GM12878 (cell line): ENCODE results near the gene CCR7. TPM values are rescaled to one million over a fixed set of nuclear protein-coding genes. Genes with fewer than 3 reads are reported as not detected.
A peak's percentile ranks its signal among the peaks of the same experiment; 100 is the strongest.

Experiments used
- ASH2L ChIP-seq: fragments of 300-600, 200-600 bp; sonication (generic); IDR thresholded peaks from 2 replicates; pipeline ENCODE4 v1.6.1; 2017; ENCODE audit warnings: low read depth, mild to moderate bottlenecking, borderline replicate concordance
- EP300 ChIP-seq, 2 experiments: fragments of 150-350 bp in 1 of 2; IDR thresholded peaks; 2 replicates each; pipeline ENCODE4 v1.6.1; 2011 to 2012; ENCODE audit warnings: low read depth in 2 of 2, low read length in 2 of 2, borderline replicate concordance in 1 of 2, improper control_type of control experiment in 1 of 2, inconsistent platforms in 1 of 2; ENCODE audit not compliant: control insufficient read depth in 1 of 2
- HDAC6 ChIP-seq: fragments of 200-600 bp; sonication (generic); IDR thresholded peaks from one replicate; pipeline ENCODE4 v1.8.0; 2017; ENCODE audit warnings: antibody characterized with exemption; ENCODE audit not compliant: unreplicated experiment
- HDGF ChIP-seq: fragments of 450-650 bp; IDR thresholded peaks from 2 replicates; pipeline ENCODE4 v1.6.1; 2016; ENCODE audit warnings: antibody characterized with exemption
- KLF5 ChIP-seq: fragments of 450-650 bp; IDR thresholded peaks from 2 replicates; pipeline ENCODE4 v1.6.1; 2014; ENCODE audit warnings: mild to moderate bottlenecking; ENCODE audit not compliant: partially characterized antibody
- NFYB ChIP-seq: IDR thresholded peaks from 2 replicates; pipeline ENCODE4 v1.6.1; 2011; ENCODE audit warnings: low read depth, mild to moderate bottlenecking, low read length, improper control_type of control experiment, moderate library complexity; ENCODE audit not compliant: insufficient read depth
- NR2C2 ChIP-seq: IDR thresholded peaks from 2 replicates; pipeline ENCODE4 v1.6.1; 2011; ENCODE audit warnings: borderline replicate concordance, low read depth; ENCODE audit not compliant: control insufficient read depth, insufficient read length
- NR2F1 ChIP-seq: fragments of 450-650 bp; conservative IDR thresholded peaks from 2 replicates; pipeline ENCODE4 v1.6.1; 2017; ENCODE audit warnings: mild to moderate bottlenecking
- NRF1 ChIP-seq: conservative IDR thresholded peaks from 2 replicates; pipeline ENCODE4 v1.6.1; 2011; ENCODE audit warnings: mild to moderate bottlenecking, low read depth, low read length, improper control_type of control experiment
- POU2F2 ChIP-seq: IDR thresholded peaks from 3 replicates; pipeline ENCODE4 v1.6.1; 2011; ENCODE audit warnings: low read depth, mild to moderate bottlenecking, low read length, borderline replicate concordance
- RAD21 ChIP-seq: IDR thresholded peaks from 2 replicates; pipeline ENCODE4 v1.6.1; 2011; ENCODE audit warnings: mild to moderate bottlenecking, low read depth, low read length, moderate library complexity; ENCODE audit not compliant: insufficient read depth
- SIN3A ChIP-seq: IDR thresholded peaks from 2 replicates; pipeline ENCODE4 v1.6.1; 2012; ENCODE audit warnings: low read depth, low read length, improper control_type of control experiment
- TARDBP ChIP-seq: IDR thresholded peaks from 2 replicates; pipeline ENCODE4 v1.6.1; 2016; ENCODE audit warnings: borderline replicate concordance
- ZNF207 ChIP-seq: fragments of 450-650 bp; IDR thresholded peaks from 2 replicates; pipeline ENCODE4 v1.6.1; 2014; ENCODE audit warnings: antibody characterized with exemption, mild to moderate bottlenecking, borderline replicate concordance
- polyA plus RNA-seq, 11 experiments: library from polyadenylated mRNA; depleted of rRNA in 4 of 11; unstranded in 6 of 11; stranded (reverse) in 5 of 11; fragments of >200 nt; fragmentation: Nextera tagmentation in 4 of 11; fragmentation: Illumina TruSeq in 1 of 11; extraction: Ambion mirVana in 4 of 11; extraction: Trizol in 1 of 11; gene quantifications; 1 replicate in 1 of 11; 2 replicates in 10 of 11; pipeline versions ENCODE4 v1.2.1 to v1.2.3, GENCODE V29; 2011 to 2016; ENCODE audit warnings: inconsistent platforms in 2 of 11, missing spikeins in 2 of 11, low read depth in 1 of 11
- total RNA-seq, 4 experiments: library from RNA; depleted of rRNA in 3 of 4; stranded (reverse); fragments of >200 nt in 3 of 4; fragmentation: Illumina TruSeq in 1 of 4; extraction: Trizol in 1 of 4; gene quantifications; 2 replicates each; pipeline versions ENCODE4 v1.2.1 to v1.2.3, GENCODE V29; 2013 to 2021
- TF ChIP-seq, protein P1 (sequence below): IDR thresholded peaks from 2 replicates; pipeline ENCODE4 v1.6.1; 2012; ENCODE audit warnings: mild to moderate bottlenecking, low read depth, low read length
- TF ChIP-seq, protein P2 (sequence below): IDR thresholded peaks from 2 replicates; pipeline ENCODE4 v1.6.1; 2012; ENCODE audit warnings: low read depth, low read length, improper control_type of control experiment
- TF ChIP-seq, protein P3 (sequence below): fragments of 450-650 bp; IDR thresholded peaks from 2 replicates; pipeline ENCODE4 v1.6.1; 2017; ENCODE audit warnings: borderline replicate concordance
- TF ChIP-seq, protein P4 (sequence below), 3 experiments: IDR thresholded peaks in 2 of 3; conservative IDR thresholded peaks in 1 of 3; 2 replicates each; pipeline ENCODE4 v1.5.1; 2011; ENCODE audit warnings: low read depth in 3 of 3, low read length in 3 of 3, mild to moderate bottlenecking in 3 of 3, control low read depth in 2 of 3, moderate library complexity in 2 of 3, inconsistent platforms in 1 of 3, mixed read lengths in 1 of 3; ENCODE audit not compliant: control insufficient read depth in 2 of 3, insufficient read depth in 1 of 3; ENCODE audit errors: extremely low read depth in 1 of 3
- TF ChIP-seq, protein P5 (sequence below): fragments of 450-650 bp; IDR thresholded peaks from 2 replicates; pipeline ENCODE4 v1.6.1; 2014; ENCODE audit warnings: mild to moderate bottlenecking
- TF ChIP-seq, protein P6 (sequence below): fragments of 450-650 bp; IDR thresholded peaks from 2 replicates; pipeline ENCODE4 v1.6.1; 2016; ENCODE audit warnings: mild to moderate bottlenecking

CCR7 gene
- total and polyA plus RNA-seq, 10 of the 15 experiments (the other 5 are each of a cell fraction or from before 2014, with no cell fraction given): 131 to 1,171 (median 260) TPM

DNA sequence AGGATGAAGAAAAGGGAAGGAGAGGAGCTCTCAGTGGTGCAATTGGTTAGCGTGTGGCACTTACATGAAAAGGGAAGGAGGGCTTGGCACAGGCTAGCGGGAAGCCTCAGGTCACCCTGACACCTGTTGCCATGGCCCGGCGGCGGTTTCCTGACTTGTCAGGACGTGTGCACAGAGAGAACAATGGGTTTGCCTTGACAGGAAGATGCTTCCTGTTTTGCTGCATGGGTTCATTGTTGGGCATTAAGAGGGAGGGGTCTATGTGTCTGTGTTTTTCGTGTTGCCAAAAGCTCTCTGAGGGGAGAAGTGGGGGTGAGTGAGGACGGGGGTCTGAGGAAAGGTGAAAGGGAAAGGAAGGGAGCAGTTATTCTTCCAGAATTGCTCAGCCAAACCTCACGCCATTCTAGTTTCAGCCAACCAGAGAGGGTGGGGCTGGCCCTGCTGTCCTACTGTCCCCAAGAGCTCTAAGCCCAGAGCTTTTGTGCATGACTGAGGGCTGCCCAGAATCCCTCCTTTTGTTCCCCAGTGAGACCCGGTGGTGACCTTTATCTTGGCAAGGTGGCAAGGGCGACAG, 17.1 kb upstream of the CCR7 start (continued):
- TF ChIP-seq, protein P1, sequence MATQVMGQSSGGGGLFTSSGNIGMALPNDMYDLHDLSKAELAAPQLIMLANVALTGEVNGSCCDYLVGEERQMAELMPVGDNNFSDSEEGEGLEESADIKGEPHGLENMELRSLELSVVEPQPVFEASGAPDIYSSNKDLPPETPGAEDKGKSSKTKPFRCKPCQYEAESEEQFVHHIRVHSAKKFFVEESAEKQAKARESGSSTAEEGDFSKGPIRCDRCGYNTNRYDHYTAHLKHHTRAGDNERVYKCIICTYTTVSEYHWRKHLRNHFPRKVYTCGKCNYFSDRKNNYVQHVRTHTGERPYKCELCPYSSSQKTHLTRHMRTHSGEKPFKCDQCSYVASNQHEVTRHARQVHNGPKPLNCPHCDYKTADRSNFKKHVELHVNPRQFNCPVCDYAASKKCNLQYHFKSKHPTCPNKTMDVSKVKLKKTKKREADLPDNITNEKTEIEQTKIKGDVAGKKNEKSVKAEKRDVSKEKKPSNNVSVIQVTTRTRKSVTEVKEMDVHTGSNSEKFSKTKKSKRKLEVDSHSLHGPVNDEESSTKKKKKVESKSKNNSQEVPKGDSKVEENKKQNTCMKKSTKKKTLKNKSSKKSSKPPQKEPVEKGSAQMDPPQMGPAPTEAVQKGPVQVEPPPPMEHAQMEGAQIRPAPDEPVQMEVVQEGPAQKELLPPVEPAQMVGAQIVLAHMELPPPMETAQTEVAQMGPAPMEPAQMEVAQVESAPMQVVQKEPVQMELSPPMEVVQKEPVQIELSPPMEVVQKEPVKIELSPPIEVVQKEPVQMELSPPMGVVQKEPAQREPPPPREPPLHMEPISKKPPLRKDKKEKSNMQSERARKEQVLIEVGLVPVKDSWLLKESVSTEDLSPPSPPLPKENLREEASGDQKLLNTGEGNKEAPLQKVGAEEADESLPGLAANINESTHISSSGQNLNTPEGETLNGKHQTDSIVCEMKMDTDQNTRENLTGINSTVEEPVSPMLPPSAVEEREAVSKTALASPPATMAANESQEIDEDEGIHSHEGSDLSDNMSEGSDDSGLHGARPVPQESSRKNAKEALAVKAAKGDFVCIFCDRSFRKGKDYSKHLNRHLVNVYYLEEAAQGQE: 0 out of 2 replicates have a peak, but pooled peaks have one; percentile 28
- TF ChIP-seq NR2C2: no peak
- TF ChIP-seq, protein P2, sequence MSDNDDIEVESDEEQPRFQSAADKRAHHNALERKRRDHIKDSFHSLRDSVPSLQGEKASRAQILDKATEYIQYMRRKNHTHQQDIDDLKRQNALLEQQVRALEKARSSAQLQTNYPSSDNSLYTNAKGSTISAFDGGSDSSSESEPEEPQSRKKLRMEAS: no peak
- TF ChIP-seq HDAC6: no peak
- TF ChIP-seq ZNF207: no peak
- no peak for TF ChIP-seq ASH2L
- TF ChIP-seq, protein P3, sequence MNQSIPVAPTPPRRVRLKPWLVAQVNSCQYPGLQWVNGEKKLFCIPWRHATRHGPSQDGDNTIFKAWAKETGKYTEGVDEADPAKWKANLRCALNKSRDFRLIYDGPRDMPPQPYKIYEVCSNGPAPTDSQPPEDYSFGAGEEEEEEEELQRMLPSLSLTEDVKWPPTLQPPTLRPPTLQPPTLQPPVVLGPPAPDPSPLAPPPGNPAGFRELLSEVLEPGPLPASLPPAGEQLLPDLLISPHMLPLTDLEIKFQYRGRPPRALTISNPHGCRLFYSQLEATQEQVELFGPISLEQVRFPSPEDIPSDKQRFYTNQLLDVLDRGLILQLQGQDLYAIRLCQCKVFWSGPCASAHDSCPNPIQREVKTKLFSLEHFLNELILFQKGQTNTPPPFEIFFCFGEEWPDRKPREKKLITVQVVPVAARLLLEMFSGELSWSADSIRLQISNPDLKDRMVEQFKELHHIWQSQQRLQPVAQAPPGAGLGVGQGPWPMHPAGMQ: no peak
- peak; percentile 68 for TF ChIP-seq NFYB
- TF ChIP-seq, protein P4, sequence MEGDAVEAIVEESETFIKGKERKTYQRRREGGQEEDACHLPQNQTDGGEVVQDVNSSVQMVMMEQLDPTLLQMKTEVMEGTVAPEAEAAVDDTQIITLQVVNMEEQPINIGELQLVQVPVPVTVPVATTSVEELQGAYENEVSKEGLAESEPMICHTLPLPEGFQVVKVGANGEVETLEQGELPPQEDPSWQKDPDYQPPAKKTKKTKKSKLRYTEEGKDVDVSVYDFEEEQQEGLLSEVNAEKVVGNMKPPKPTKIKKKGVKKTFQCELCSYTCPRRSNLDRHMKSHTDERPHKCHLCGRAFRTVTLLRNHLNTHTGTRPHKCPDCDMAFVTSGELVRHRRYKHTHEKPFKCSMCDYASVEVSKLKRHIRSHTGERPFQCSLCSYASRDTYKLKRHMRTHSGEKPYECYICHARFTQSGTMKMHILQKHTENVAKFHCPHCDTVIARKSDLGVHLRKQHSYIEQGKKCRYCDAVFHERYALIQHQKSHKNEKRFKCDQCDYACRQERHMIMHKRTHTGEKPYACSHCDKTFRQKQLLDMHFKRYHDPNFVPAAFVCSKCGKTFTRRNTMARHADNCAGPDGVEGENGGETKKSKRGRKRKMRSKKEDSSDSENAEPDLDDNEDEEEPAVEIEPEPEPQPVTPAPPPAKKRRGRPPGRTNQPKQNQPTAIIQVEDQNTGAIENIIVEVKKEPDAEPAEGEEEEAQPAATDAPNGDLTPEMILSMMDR (IDR thresholded peaks at IDR 0.05 in 2 of 3, conservative IDR thresholded peaks at IDR 0.05 in 1 of 3; ENCODE audit: control insufficient read depth in 2 of 3, extremely low read depth in 1 of 3, insufficient read depth in 1 of 3, low read depth in 3 of 3, low read length in 3 of 3): no peak
- peak; percentile 98 for TF ChIP-seq HDGF
- TF ChIP-seq, protein P5, sequence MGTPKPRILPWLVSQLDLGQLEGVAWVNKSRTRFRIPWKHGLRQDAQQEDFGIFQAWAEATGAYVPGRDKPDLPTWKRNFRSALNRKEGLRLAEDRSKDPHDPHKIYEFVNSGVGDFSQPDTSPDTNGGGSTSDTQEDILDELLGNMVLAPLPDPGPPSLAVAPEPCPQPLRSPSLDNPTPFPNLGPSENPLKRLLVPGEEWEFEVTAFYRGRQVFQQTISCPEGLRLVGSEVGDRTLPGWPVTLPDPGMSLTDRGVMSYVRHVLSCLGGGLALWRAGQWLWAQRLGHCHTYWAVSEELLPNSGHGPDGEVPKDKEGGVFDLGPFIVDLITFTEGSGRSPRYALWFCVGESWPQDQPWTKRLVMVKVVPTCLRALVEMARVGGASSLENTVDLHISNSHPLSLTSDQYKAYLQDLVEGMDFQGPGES: no peak
- TF ChIP-seq, protein P6, sequence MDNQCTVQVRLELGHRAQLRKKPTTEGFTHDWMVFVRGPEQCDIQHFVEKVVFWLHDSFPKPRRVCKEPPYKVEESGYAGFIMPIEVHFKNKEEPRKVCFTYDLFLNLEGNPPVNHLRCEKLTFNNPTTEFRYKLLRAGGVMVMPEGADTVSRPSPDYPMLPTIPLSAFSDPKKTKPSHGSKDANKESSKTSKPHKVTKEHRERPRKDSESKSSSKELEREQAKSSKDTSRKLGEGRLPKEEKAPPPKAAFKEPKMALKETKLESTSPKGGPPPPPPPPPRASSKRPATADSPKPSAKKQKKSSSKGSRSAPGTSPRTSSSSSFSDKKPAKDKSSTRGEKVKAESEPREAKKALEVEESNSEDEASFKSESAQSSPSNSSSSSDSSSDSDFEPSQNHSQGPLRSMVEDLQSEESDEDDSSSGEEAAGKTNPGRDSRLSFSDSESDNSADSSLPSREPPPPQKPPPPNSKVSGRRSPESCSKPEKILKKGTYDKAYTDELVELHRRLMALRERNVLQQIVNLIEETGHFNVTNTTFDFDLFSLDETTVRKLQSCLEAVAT: peak; percentile 86
- TF ChIP-seq EP300 (IDR thresholded peaks at IDR 0.05; ENCODE audit: borderline replicate concordance in 1 of 2, control insufficient read depth in 1 of 2, low read depth in 2 of 2, low read length in 2 of 2): peak; percentile 59 to 60; a peak in 2 of 4 replicates
- TF ChIP-seq POU2F2: peak; percentile 86
- TF ChIP-seq TARDBP: 0 out of 2 replicates have a peak, but pooled peaks have one; percentile 17
- no peak for TF ChIP-seq NRF1
- no peak for TF ChIP-seq KLF5
- peak; percentile 81 for TF ChIP-seq NR2F1
- TF ChIP-seq SIN3A: no peak
- TF ChIP-seq RAD21: 0 out of 2 replicates have a peak, but pooled peaks have one; percentile 4
